ENCODE data around the gene HHIPL1.

DNA sequence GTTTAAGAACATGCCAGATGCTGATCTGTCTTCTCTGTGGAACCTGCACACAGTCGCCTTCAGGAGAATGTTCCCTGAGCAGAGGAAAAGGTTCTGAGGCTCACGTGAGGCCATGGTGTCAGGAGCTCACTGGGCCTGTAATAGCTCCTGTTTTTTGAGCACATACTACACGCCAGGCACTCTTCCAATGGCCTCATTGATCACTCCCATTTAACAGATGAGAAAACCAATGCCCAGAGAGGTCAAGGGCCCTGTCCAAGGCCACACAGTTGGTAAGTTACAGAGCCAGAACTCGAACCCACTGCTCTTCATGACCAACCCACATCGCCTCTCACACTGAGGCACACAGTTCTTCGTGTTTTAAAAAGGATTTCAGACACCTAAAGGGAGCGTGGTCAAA is 7.3 kb upstream of the HHIPL1 start:
- TF ChIP-seq, protein P1, sequence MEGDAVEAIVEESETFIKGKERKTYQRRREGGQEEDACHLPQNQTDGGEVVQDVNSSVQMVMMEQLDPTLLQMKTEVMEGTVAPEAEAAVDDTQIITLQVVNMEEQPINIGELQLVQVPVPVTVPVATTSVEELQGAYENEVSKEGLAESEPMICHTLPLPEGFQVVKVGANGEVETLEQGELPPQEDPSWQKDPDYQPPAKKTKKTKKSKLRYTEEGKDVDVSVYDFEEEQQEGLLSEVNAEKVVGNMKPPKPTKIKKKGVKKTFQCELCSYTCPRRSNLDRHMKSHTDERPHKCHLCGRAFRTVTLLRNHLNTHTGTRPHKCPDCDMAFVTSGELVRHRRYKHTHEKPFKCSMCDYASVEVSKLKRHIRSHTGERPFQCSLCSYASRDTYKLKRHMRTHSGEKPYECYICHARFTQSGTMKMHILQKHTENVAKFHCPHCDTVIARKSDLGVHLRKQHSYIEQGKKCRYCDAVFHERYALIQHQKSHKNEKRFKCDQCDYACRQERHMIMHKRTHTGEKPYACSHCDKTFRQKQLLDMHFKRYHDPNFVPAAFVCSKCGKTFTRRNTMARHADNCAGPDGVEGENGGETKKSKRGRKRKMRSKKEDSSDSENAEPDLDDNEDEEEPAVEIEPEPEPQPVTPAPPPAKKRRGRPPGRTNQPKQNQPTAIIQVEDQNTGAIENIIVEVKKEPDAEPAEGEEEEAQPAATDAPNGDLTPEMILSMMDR (IDR thresholded peaks at IDR 0.05; ENCODE audit: low read depth, low read length): no peak
- no peak for TF ChIP-seq EZH2phosphoT487 (IDR thresholded peaks at IDR 0.05; ENCODE audit: low read depth)

Data from OCI-LY3 (cell line).